HCT116 (cell line): ENCODE results near the gene TMC6.

ENCODE experiments used
- EZH2 ChIP-seq: fragments of 200-600 bp; sonication (generic); IDR thresholded peaks from 2 replicates; pipeline ENCODE4 v1.6.1; 2017; ENCODE audit warnings: antibody characterized with exemption, mixed run types
- POLR2A ChIP-seq: IDR thresholded peaks from 2 replicates; pipeline ENCODE4 v1.7.0; 2011; ENCODE audit warnings: borderline replicate concordance; ENCODE audit not compliant: insufficient read depth, insufficient read length; ENCODE audit errors: extremely low read depth
- POLR2AphosphoS5 ChIP-seq: IDR thresholded peaks from 2 replicates; pipeline ENCODE4 v1.6.1; 2011; ENCODE audit warnings: mild to moderate bottlenecking, low read depth, low read length, moderate library complexity
- YY1 ChIP-seq: IDR thresholded peaks from 2 replicates; pipeline ENCODE4 v1.6.1; 2011; ENCODE audit warnings: low read length, low read depth, moderate library complexity, mild to moderate bottlenecking; ENCODE audit not compliant: insufficient replicate concordance; ENCODE audit errors: extremely low read depth
- ZNF274 ChIP-seq: fragments of 200-500 bp; sonication (Bioruptor generic); IDR thresholded peaks from 2 replicates; pipeline ENCODE4 v1.6.1; 2014; ENCODE audit warnings: mild to moderate bottlenecking, low read depth, low read length, inconsistent platforms
- TF ChIP-seq, protein P1 (sequence below), 3 experiments: fragments of 200-600 bp in 1 of 3; sonication (generic) in 1 of 3; IDR thresholded peaks in 2 of 3; conservative IDR thresholded peaks in 1 of 3; 2 replicates each; pipeline ENCODE4 v1.5.1; 2012 to 2017; ENCODE audit warnings: low read depth in 2 of 3, low read length in 2 of 3, antibody characterized with exemption in 1 of 3, borderline replicate concordance in 1 of 3, control low read depth in 1 of 3, mild to moderate bottlenecking in 1 of 3, mixed read lengths in 1 of 3, mixed run types in 1 of 3, moderate library complexity in 1 of 3; ENCODE audit not compliant: insufficient read depth in 1 of 3
- TF ChIP-seq, protein P2 (sequence below): IDR thresholded peaks from 2 replicates; pipeline ENCODE4 v1.6.1; 2012; ENCODE audit warnings: low read depth
- TF ChIP-seq, protein P3 (sequence below): IDR thresholded peaks from 2 replicates; pipeline ENCODE4 v1.6.1; 2012

DNA sequence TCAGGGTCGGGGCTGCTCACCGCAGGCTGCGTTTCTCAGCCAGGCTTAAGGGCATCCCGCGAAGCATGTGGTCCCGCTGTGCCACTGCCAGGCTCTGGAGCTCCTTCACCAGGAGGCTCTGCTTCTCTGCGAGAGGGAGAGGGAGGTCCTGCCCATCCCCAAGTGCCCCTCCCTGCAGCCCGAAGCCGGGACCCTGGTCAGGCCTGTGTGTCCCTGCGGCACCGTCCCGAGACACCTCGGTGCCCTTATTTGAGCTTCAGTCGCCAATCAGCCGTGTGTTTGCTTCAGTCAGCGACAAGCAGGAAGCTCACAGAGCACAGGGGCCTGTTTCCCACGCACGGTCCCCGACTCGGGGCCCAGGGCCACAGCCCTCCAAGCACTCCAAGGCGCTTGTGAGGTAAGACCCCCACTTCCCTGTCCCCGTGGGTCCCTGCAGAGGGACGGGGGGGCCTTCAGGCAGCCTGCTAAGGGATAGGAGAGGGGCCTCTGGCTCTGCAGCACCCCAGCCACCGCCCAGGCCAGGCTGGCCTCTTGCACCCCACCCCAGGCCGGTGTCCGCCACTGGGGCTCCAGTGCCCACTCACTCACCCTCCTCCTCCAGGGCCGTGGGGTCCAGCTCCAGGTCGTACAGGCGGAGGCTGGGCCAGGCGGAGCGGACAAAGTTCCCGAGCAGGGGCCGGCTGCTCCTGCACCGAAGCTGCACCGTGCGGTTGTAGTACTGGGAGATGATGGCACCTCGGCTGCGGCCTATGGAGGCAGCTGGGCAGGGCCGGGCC is 3.2 kb downstream of the TMC6 start:
- TF ChIP-seq, protein P1, sequence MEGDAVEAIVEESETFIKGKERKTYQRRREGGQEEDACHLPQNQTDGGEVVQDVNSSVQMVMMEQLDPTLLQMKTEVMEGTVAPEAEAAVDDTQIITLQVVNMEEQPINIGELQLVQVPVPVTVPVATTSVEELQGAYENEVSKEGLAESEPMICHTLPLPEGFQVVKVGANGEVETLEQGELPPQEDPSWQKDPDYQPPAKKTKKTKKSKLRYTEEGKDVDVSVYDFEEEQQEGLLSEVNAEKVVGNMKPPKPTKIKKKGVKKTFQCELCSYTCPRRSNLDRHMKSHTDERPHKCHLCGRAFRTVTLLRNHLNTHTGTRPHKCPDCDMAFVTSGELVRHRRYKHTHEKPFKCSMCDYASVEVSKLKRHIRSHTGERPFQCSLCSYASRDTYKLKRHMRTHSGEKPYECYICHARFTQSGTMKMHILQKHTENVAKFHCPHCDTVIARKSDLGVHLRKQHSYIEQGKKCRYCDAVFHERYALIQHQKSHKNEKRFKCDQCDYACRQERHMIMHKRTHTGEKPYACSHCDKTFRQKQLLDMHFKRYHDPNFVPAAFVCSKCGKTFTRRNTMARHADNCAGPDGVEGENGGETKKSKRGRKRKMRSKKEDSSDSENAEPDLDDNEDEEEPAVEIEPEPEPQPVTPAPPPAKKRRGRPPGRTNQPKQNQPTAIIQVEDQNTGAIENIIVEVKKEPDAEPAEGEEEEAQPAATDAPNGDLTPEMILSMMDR (IDR thresholded peaks at IDR 0.05 in 2 of 3, conservative IDR thresholded peaks at IDR 0.05 in 1 of 3; ENCODE audit: borderline replicate concordance in 1 of 3, insufficient read depth in 1 of 3, low read depth in 2 of 3, low read length in 2 of 3) = no peak
- no peak for TF ChIP-seq POLR2A
- TF ChIP-seq EZH2 = no peak
- TF ChIP-seq POLR2AphosphoS5 = no peak
- TF ChIP-seq ZNF274 = no peak
- TF ChIP-seq, protein P2, sequence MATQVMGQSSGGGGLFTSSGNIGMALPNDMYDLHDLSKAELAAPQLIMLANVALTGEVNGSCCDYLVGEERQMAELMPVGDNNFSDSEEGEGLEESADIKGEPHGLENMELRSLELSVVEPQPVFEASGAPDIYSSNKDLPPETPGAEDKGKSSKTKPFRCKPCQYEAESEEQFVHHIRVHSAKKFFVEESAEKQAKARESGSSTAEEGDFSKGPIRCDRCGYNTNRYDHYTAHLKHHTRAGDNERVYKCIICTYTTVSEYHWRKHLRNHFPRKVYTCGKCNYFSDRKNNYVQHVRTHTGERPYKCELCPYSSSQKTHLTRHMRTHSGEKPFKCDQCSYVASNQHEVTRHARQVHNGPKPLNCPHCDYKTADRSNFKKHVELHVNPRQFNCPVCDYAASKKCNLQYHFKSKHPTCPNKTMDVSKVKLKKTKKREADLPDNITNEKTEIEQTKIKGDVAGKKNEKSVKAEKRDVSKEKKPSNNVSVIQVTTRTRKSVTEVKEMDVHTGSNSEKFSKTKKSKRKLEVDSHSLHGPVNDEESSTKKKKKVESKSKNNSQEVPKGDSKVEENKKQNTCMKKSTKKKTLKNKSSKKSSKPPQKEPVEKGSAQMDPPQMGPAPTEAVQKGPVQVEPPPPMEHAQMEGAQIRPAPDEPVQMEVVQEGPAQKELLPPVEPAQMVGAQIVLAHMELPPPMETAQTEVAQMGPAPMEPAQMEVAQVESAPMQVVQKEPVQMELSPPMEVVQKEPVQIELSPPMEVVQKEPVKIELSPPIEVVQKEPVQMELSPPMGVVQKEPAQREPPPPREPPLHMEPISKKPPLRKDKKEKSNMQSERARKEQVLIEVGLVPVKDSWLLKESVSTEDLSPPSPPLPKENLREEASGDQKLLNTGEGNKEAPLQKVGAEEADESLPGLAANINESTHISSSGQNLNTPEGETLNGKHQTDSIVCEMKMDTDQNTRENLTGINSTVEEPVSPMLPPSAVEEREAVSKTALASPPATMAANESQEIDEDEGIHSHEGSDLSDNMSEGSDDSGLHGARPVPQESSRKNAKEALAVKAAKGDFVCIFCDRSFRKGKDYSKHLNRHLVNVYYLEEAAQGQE = no peak
- TF ChIP-seq, protein P3, sequence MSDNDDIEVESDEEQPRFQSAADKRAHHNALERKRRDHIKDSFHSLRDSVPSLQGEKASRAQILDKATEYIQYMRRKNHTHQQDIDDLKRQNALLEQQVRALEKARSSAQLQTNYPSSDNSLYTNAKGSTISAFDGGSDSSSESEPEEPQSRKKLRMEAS = no peak
- no peak for TF ChIP-seq YY1
